Gastroesophageal sphincter (tissue), 4 donors: ENCODE results near the gene GAST. TPM values are rescaled to one million over a fixed set of nuclear protein-coding genes. Genes with fewer than 3 reads are reported as not detected.

ENCODE experiments used
- ATAC-seq: fragments of 150-250 bp; one replicate; pipeline ENCODE4 v1.9.1; 2016; ENCODE audit warnings: mild to moderate bottlenecking, moderate library complexity
- H3K27ac ChIP-seq, 4 donors: fragments of 200-600 bp; sonication (generic) in 3 of 4; 1 replicate in 3 of 4; 2 replicates in 1 of 4; pipeline ENCODE4 v1.5.1; 2016 to 2019
- H3K27me3 ChIP-seq: fragments of 200-600 bp; sonication (generic); one replicate; pipeline ENCODE4 v1.5.1; 2019
- H3K36me3 ChIP-seq, 2 donors: fragments of 200-600 bp; sonication (generic); one replicate each; pipeline ENCODE4 v1.5.1; 2019; ENCODE audit warnings: control low read depth in 1 of 2
- H3K4me1 ChIP-seq, 3 donors: fragments of 200-600 bp; sonication (generic); 1 replicate in 2 of 3; 2 replicates in 1 of 3; pipeline ENCODE4 v1.5.1; 2016 to 2019; ENCODE audit warnings: control low read depth in 2 of 3
- H3K4me3 ChIP-seq, 2 donors: fragments of 200-600 bp; sonication (generic); one replicate each; pipeline ENCODE4 v1.5.1; 2019; ENCODE audit warnings: mild to moderate bottlenecking in 1 of 2, moderate library complexity in 1 of 2
- H3K9me3 ChIP-seq, 3 donors: fragments of 200-600 bp; sonication (generic); one replicate each; pipeline ENCODE4 v1.5.1; 2017 to 2019; ENCODE audit warnings: control low read depth in 2 of 3
- CTCF ChIP-seq, 4 experiments: fragments of 200-600 bp in 2 of 4; fragments of 450-650 bp in 2 of 4; sonication (generic) in 1 of 4; IDR thresholded peaks; one replicate each; pipeline ENCODE4 v1.5.1; 2017 to 2019; ENCODE audit warnings: antibody characterized with exemption in 4 of 4, mild to moderate bottlenecking in 2 of 4, moderate library complexity in 2 of 4
- EP300 ChIP-seq: sonication (generic); formaldehyde crosslinking; IDR thresholded peaks from one replicate; pipeline ENCODE4 v1.6.1; 2017; ENCODE audit warnings: antibody characterized with exemption, mild to moderate bottlenecking
- POLR2A ChIP-seq, 2 donors: fragments of 450-650 bp; IDR thresholded peaks; one replicate each; pipeline ENCODE4 v1.6.1; 2017; ENCODE audit warnings: antibody characterized with exemption in 2 of 2, mild to moderate bottlenecking in 2 of 2, moderate library complexity in 1 of 2
- POLR2AphosphoS5 ChIP-seq: sonication (generic); formaldehyde crosslinking; IDR thresholded peaks from one replicate; pipeline ENCODE4 v1.6.1; 2017; ENCODE audit warnings: antibody characterized with exemption
- WGBS, 2 donors: methylation state at CpG; one replicate each; pipeline ENCODE4 v1.1.5; 2018; ENCODE audit warnings: low coverage in 1 of 2; 5-methylcytosine and 5-hydroxymethylcytosine counted together
- total RNA-seq, 4 donors: library from RNA; depleted of rRNA; stranded (reverse); fragments of >200 nt; gene quantifications; one replicate each; pipeline ENCODE4 v1.1.0, GENCODE V29; 2016

Gene GAST
- total RNA-seq, 4 donors from 2014 or later = not detected

GRCh38 chr17:41748275-41748674, 36.1 kb downstream of the GAST start:
- no peak overlapping the region for H3K4me3 ChIP-seq
- no peaks in the 10 kb centered on the region for H3K36me3 ChIP-seq
- H3K27ac ChIP-seq = no peak overlapping the region
- H3K4me1 ChIP-seq = no peaks in the 10 kb centered on the region
- ATAC-seq = no peak
- TF ChIP-seq EP300 (no peak), POLR2A (IDR thresholded peaks at IDR 0.05) (no peak), CTCF (IDR thresholded peaks at IDR 0.05) (no peak), POLR2AphosphoS5 (no peak)
- 65 to 92% methylated on average over 4 to 5 of the region's 6 CpGs for WGBS, 2 donors
- H3K9me3 ChIP-seq = no peaks in the 10 kb centered on the region
- peaks cover 6% of the 10 kb centered on the region for H3K27me3 ChIP-seq

- Histone ChIP-seq H3K27ac (no peak overlapping the region), H3K4me3 (no peak overlapping the region), H3K36me3 (peaks cover 0 to 22% of the 10 kb centered on the region in 2 donors), H3K27me3 (peaks cover 6% of the 10 kb centered on the region), H3K4me1 (no peaks in the 10 kb centered on the region), H3K9me3 (no peaks in the 10 kb centered on the region)
- 70% methylated on average over 2 of the region's 4 CpGs; no CpG with 5 or more reads in 1 of the 2 donors for WGBS, 2 donors
- TF ChIP-seq EP300 (no peak), CTCF (IDR thresholded peaks at IDR 0.05) (no peak), POLR2A (IDR thresholded peaks at IDR 0.05) (no peak), POLR2AphosphoS5 (no peak)
- no peak for ATAC-seq
Measured at GRCh38 chr17:41750862-41751261, 38.7 kb downstream of the GAST start.

GRCh38 chr17:41751288-41751687, 39.2 kb downstream of the GAST start:
- WGBS, 2 donors = 0 to 82% methylated on average over 1 to 3 of the region's 3 CpGs
- no peak overlapping the region for H3K27ac ChIP-seq
- H3K4me1 ChIP-seq = no peaks in the 10 kb centered on the region
- no peaks in the 10 kb centered on the region for H3K9me3 ChIP-seq
- peaks cover 0 to 26% of the 10 kb centered on the region in 2 donors for H3K36me3 ChIP-seq
- no peak for TF ChIP-seq CTCF (IDR thresholded peaks at IDR 0.05)
- TF ChIP-seq EP300 = no peak
- no peak for TF ChIP-seq POLR2A (IDR thresholded peaks at IDR 0.05)
- TF ChIP-seq POLR2AphosphoS5 = no peak
- no peak overlapping the region for H3K4me3 ChIP-seq
- ATAC-seq = no peak
- H3K27me3 ChIP-seq = peaks cover 6% of the 10 kb centered on the region

GRCh38 chr17:41754066-41754465, 41.9 kb downstream of the GAST start:
- Histone ChIP-seq H3K4me3 (no peak overlapping the region), H3K27ac (no peak overlapping the region), H3K36me3 (peaks cover 0 to 54% of the 10 kb centered on the region in 2 donors), H3K9me3 (no peaks in the 10 kb centered on the region), H3K4me1 (no peaks in the 10 kb centered on the region), H3K27me3 (no peaks in the 10 kb centered on the region)
- no peak for ATAC-seq
- WGBS, 2 donors = 73 to 74% methylated on average over 9 to 10 of the region's 12 CpGs
- no peak for TF ChIP-seq CTCF (IDR thresholded peaks at IDR 0.05)
- no peak for TF ChIP-seq EP300
- no peak for TF ChIP-seq POLR2AphosphoS5
- no peak for TF ChIP-seq POLR2A (IDR thresholded peaks at IDR 0.05)

- Histone ChIP-seq H3K36me3 (peaks cover 0 to 96% of the 10 kb centered on the region in 2 donors), H3K4me1 (no peaks in the 10 kb centered on the region), H3K27ac (no peak overlapping the region), H3K9me3 (no peaks in the 10 kb centered on the region), H3K4me3 (no peak overlapping the region), H3K27me3 (no peaks in the 10 kb centered on the region)
- TF ChIP-seq POLR2AphosphoS5 (no peak), EP300 (no peak), CTCF (IDR thresholded peaks at IDR 0.05) (no peak), POLR2A (IDR thresholded peaks at IDR 0.05) (no peak)
- no peak for ATAC-seq
- WGBS, 2 donors = 77% methylated on average over 6 of the region's 9 CpGs; no CpG with 5 or more reads in 1 of the 2 donors
Measured at GRCh38 chr17:41758601-41759000, 46.5 kb downstream of the GAST start.
